RWPE2 (cell line): ENCODE data around the gene PHF8.

Experiments used
- ATAC-seq: fragments of 200-7000 bp; cut with Tn5 transposase; 3 replicates; pipeline ENCODE4 v1.9.1; 2021; ENCODE audit warnings: low read depth
- DNase-seq: peaks from one replicate; pipeline ENCODE4 v3.0.0-alpha.2; 2020; ENCODE audit warnings: low spot score
- H3K27ac ChIP-seq: fragments of 450-650 bp; 2 replicates; pipeline ENCODE4 v1.5.1; 2017; ENCODE audit warnings: mild to moderate bottlenecking; ENCODE audit not compliant: poor library complexity, severe bottlenecking
- H3K27me3 ChIP-seq: fragments of 250-450 bp; sonication (Bioruptor Pico); 2 replicates; pipeline ENCODE4 v1.5.1; 2021; ENCODE audit warnings: mild to moderate bottlenecking, moderate library complexity; ENCODE audit not compliant: insufficient read depth, poor library complexity, severe bottlenecking
- H3K36me3 ChIP-seq: fragments of 250-450 bp; sonication (Bioruptor Pico); 2 replicates; pipeline ENCODE4 v1.5.1; 2020; ENCODE audit warnings: low read depth, mild to moderate bottlenecking, moderate library complexity
- H3K4me1 ChIP-seq: fragments of 250-450 bp; sonication (Bioruptor Pico); 2 replicates; pipeline ENCODE4 v1.5.1; 2021; ENCODE audit warnings: mild to moderate bottlenecking, moderate library complexity; ENCODE audit not compliant: insufficient read depth, poor library complexity, severe bottlenecking
- H3K4me3 ChIP-seq: fragments of 250-450 bp; sonication (Bioruptor Pico); 2 replicates; pipeline ENCODE4 v1.5.1; 2021; ENCODE audit warnings: mild to moderate bottlenecking, moderate library complexity; ENCODE audit not compliant: severe bottlenecking
- H3K9me3 ChIP-seq: fragments of 250-450 bp; sonication (Bioruptor Pico); 2 replicates; pipeline ENCODE4 v1.5.1; 2021; ENCODE audit warnings: mild to moderate bottlenecking, moderate library complexity; ENCODE audit not compliant: severe bottlenecking
- CTCF ChIP-seq: fragments of 450-650 bp; IDR thresholded peaks from one replicate; pipeline ENCODE4 v1.5.1; 2017; ENCODE audit warnings: mild to moderate bottlenecking, moderate library complexity; ENCODE audit not compliant: poor library complexity, severe bottlenecking

The PHF8 gene

GRCh38 chrX:53969540-53969939 is 74.7 kb downstream of the PHF8 start:
- no peak for TF ChIP-seq CTCF
- Histone ChIP-seq H3K4me3 (no peak overlapping the region), H3K27ac (no peak overlapping the region), H3K9me3 (no peaks in the 10 kb centered on the region), H3K36me3 (no peaks in the 10 kb centered on the region; the same call in 1 of the 2 replicates), H3K4me1 (no peaks in the 10 kb centered on the region), H3K27me3 (no peaks in the 10 kb centered on the region)
- DNase-seq (no peak), ATAC-seq (no peak)

- Histone ChIP-seq H3K9me3 (no peaks in the 10 kb centered on the region), H3K4me1 (no peaks in the 10 kb centered on the region), H3K27me3 (no peaks in the 10 kb centered on the region), H3K4me3 (no peak overlapping the region), H3K27ac (no peak overlapping the region), H3K36me3 (no peaks in the 10 kb centered on the region)
- DNase-seq, result no peak
- TF ChIP-seq CTCF, result no peak
- ATAC-seq, result no peak; the same call in 2 of the 3 replicates
Observed at GRCh38 chrX:53950130-53950733, 94.0 kb downstream of the PHF8 start.

GRCh38 chrX:53940180-53940579 is 104.1 kb downstream of the PHF8 start:
- H3K4me1 ChIP-seq, result no peaks in the 10 kb centered on the region
- H3K4me3 ChIP-seq, result no peak overlapping the region
- no peaks in the 10 kb centered on the region for H3K27me3 ChIP-seq
- ATAC-seq, result no peak
- TF ChIP-seq CTCF, result no peak
- H3K9me3 ChIP-seq, result no peaks in the 10 kb centered on the region
- no peak for DNase-seq
- H3K27ac ChIP-seq, result no peak overlapping the region
- H3K36me3 ChIP-seq, result peaks cover 6% of the 10 kb centered on the region; the same call in 1 of the 2 replicates

- no peaks in the 10 kb centered on the region for H3K27me3 ChIP-seq
- no peak for TF ChIP-seq CTCF
Observed at GRCh38 chrX:53939127-53939526, 105.1 kb downstream of the PHF8 start.

More at GRCh38 chrX:53939127-53939526, 105.1 kb downstream of the PHF8 start:
- no peak for DNase-seq
- no peak overlapping the region for H3K4me3 ChIP-seq
- ATAC-seq, result no peak
- no peak overlapping the region for H3K27ac ChIP-seq
- H3K9me3 ChIP-seq, result no peaks in the 10 kb centered on the region
- H3K36me3 ChIP-seq, result peaks cover 6% of the 10 kb centered on the region; the same call in 1 of the 2 replicates
- H3K4me1 ChIP-seq, result no peaks in the 10 kb centered on the region
